Transverse colon (tissue), 4 donors: ENCODE measurements around the gene NFIC. TPM values are rescaled to one million over a fixed set of nuclear protein-coding genes. Genes with fewer than 3 reads are reported as not detected.

ENCODE experiments used
- DNase-seq: peaks from one replicate; pipeline ENCODE4 v3.0.0-alpha.2; 2019
- H3K27ac ChIP-seq, 4 donors: fragments of 200-600 bp; sonication (generic); 2 replicates each; pipeline ENCODE4 v1.5.1; 2016 to 2018; ENCODE audit warnings: inconsistent platforms in 4 of 4
- H3K27me3 ChIP-seq: fragments of 200-600 bp; sonication (generic); 2 replicates; pipeline ENCODE4 v1.5.1; 2017; ENCODE audit warnings: inconsistent platforms
- H3K36me3 ChIP-seq, 4 donors: fragments of 200-600 bp; sonication (generic); 2 replicates each; pipeline ENCODE4 v1.5.1; 2017 to 2019; ENCODE audit warnings: inconsistent platforms in 4 of 4
- H3K4me1 ChIP-seq, 4 donors: fragments of 200-600 bp; sonication (generic); 2 replicates each; pipeline ENCODE4 v1.5.1; 2017 to 2020; ENCODE audit warnings: inconsistent platforms in 4 of 4
- H3K4me3 ChIP-seq, 4 donors: fragments of 200-600 bp; sonication (generic); 1 replicate in 1 of 4; 2 replicates in 3 of 4; pipeline versions ENCODE4 v1.5.1 to v1.6.1; 2017 to 2019; ENCODE audit warnings: inconsistent platforms in 4 of 4
- H3K9me3 ChIP-seq, 2 donors: fragments of 200-600 bp; sonication (generic); 2 replicates each; pipeline ENCODE4 v1.5.1; 2017 to 2019; ENCODE audit warnings: inconsistent platforms in 2 of 2
- CTCF ChIP-seq, 5 experiments: fragments of 200-600 bp in 3 of 5; fragments of 450-650 bp in 2 of 5; sonication (generic) in 3 of 5; IDR thresholded peaks; 1 replicate in 2 of 5; 2 replicates in 3 of 5; pipeline ENCODE4 v1.5.1; 2016 to 2017; ENCODE audit warnings: antibody characterized with exemption in 5 of 5, inconsistent platforms in 3 of 5, mild to moderate bottlenecking in 2 of 5, moderate library complexity in 1 of 5
- EP300 ChIP-seq: sonication (generic); formaldehyde crosslinking; IDR thresholded peaks from one replicate; pipeline ENCODE4 v1.6.1; 2017; ENCODE audit warnings: antibody characterized with exemption, low read depth
- POLR2A ChIP-seq: fragments of 450-650 bp; IDR thresholded peaks from one replicate; pipeline ENCODE4 v1.6.1; 2016; ENCODE audit warnings: antibody characterized with exemption, mild to moderate bottlenecking, moderate library complexity
- POLR2AphosphoS5 ChIP-seq, 3 donors: sonication (generic); formaldehyde crosslinking; IDR thresholded peaks; one replicate each; pipeline ENCODE4 v1.6.1; 2016; ENCODE audit warnings: antibody characterized with exemption in 3 of 3
- WGBS, 2 donors: methylation state at CpG; one replicate each; pipeline ENCODE4 v1.1.5; 2018; ENCODE audit warnings: low coverage in 1 of 2; 5-methylcytosine and 5-hydroxymethylcytosine counted together
- in situ Hi-C, 4 donors: fragments of 200-750 bp; cut with MboI; loops; one replicate each; pipeline versions ENCODE4 v1.15.0 to v1.15.1; 2017; ENCODE audit warnings: low sequenced_read_pairs in 3 of 4, low pct_ligation_motif_present in 1 of 4, low pct_unique_long_range_greater_than_20kb in 1 of 4
- intact Hi-C: fragments of 100-400 bp; cut with DNase I; formaldehyde crosslinking; loops from one replicate; pipeline ENCODE4 v1.15.1; 2023; ENCODE audit warnings: low total_unique reads
- total RNA-seq, 4 donors: library from RNA; depleted of rRNA; stranded (reverse); fragments of >200 nt; gene quantifications; one replicate each; pipeline ENCODE4 v1.1.0, GENCODE V29; 2016

Gene NFIC
- total RNA-seq, 4 donors from 2014 or later = 39.9 to 145 (median 68.1) TPM

GRCh38 chr19:3466635-3467034, 100.3 kb downstream of the NFIC start:
- peak overlapping the region; percentile 34 to 82 (median 72) for H3K27ac ChIP-seq
- H3K27me3 ChIP-seq = no peaks in the 10 kb centered on the region
- in situ Hi-C loops (no loop called here), intact Hi-C loops (no loop called here)
- 66% methylated on average over 9 of the region's 9 CpGs; no CpG with 5 or more reads in 1 of the 2 donors for WGBS, 2 donors
- TF ChIP-seq POLR2AphosphoS5 (IDR thresholded peaks at IDR 0.05) (peak in 1 of 3 donors; percentile 5), EP300 (no peak), CTCF (IDR thresholded peaks at IDR 0.05) (no peak)
- peaks cover 0 to 14% (median 3%) of the 10 kb centered on the region in 4 donors for H3K36me3 ChIP-seq
- no peaks in the 10 kb centered on the region for H3K9me3 ChIP-seq
- peaks cover 0 to 25% (median 10%) of the 10 kb centered on the region in 4 donors for H3K4me1 ChIP-seq
- DNase-seq = no peak
- no peak overlapping the region for H3K4me3 ChIP-seq

DNA sequence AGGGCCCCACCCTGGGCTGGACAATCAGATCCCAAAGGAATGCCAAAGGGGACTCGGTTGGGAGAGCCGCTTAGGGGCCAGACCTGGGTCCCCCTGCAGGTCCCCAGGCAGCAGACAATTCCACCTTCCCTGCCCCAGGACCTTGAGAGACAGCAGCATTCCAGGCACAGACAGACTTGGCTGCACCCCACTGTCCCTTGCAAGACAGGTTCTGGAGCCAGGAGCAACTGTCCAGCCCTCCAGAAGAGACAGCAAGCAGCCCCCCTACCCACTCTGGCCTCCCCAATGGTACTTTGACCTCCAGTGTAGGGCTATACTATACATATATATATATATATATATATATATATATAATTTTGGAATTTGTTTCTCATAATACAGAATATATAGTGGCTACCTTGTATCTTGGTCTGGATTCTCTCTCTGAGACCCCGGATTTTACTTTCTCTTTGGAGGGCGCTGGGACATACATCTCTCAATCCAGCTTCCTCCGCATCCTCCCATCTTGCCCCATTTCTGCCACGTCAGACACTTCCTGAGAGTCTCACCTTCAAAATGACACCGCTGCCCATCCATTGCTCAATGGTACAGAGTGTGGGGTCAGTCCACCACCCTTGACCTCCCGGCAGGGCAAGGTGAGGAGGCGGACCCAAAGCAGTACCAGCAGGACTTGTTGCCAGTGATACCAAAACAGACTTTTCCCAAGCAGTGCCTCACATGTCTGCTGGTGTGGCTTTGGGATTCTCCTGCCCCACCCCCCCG, 101.2 kb downstream of the NFIC start:
- intact Hi-C loops = no loop called here

DNA sequence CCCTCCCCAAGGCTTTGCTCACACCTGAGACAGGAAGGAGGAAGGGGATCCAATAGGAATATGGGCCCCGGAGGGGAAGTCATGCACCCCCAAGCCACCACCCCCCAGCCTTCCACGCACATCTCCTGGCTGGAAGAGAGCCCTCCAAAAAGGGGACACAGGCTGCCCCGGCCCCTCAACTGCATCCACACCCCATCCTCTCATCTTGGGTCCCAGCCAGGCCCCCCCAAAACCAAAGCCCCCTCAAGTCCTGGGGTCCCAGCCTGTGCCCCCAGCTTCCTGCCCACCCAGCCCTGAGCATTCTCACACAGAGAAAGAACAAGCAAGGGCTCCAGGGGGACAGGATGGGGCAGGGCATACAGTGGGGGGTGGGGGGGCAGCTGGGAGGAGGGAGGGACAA, 101.8 kb downstream of the NFIC start:
- in situ Hi-C loops (no loop called here), intact Hi-C loops (no loop called here)
- Histone ChIP-seq H3K4me3 (no peak overlapping the region), H3K27me3 (no peaks in the 10 kb centered on the region), H3K36me3 (peaks cover 0 to 9% (median 0%) of the 10 kb centered on the region in 4 donors), H3K4me1 (peaks cover 0 to 30% (median 12%) of the 10 kb centered on the region in 4 donors), H3K27ac (peak overlapping the region in 1 of 4 donors; percentile 82), H3K9me3 (no peaks in the 10 kb centered on the region)
- no peak for DNase-seq
- TF ChIP-seq CTCF (IDR thresholded peaks at IDR 0.05) (no peak), POLR2A (no peak), EP300 (no peak), POLR2AphosphoS5 (IDR thresholded peaks at IDR 0.05) (no peak)
- WGBS, 2 donors = 79% methylated on average over 3 of the region's 3 CpGs; no CpG with 5 or more reads in 1 of the 2 donors

More for the DNA sequence above, 101.2 kb downstream of the NFIC start:
- no peaks in the 10 kb centered on the region for H3K27me3 ChIP-seq
- H3K36me3 ChIP-seq = peaks cover 0 to 14% (median 3%) of the 10 kb centered on the region in 4 donors
- in situ Hi-C loops = no loop called here
- H3K27ac ChIP-seq = peak overlapping the region in 2 of 4 donors; percentile 75 to 82
- H3K4me3 ChIP-seq = no peak overlapping the region
- TF ChIP-seq POLR2A (no peak), EP300 (no peak), CTCF (IDR thresholded peaks at IDR 0.05) (no peak), POLR2AphosphoS5 (IDR thresholded peaks at IDR 0.05) (no peak)
- H3K9me3 ChIP-seq = no peaks in the 10 kb centered on the region
- WGBS, 2 donors = 91% methylated on average over 10 of the region's 10 CpGs; no CpG with 5 or more reads in 1 of the 2 donors
- no peak for DNase-seq
- H3K4me1 ChIP-seq = peaks cover 0 to 30% (median 11%) of the 10 kb centered on the region in 4 donors

- TF ChIP-seq POLR2AphosphoS5 (IDR thresholded peaks at IDR 0.05) (peak in 1 of 3 donors; percentile 16), CTCF (IDR thresholded peaks at IDR 0.05) (no peak), EP300 (no peak), POLR2A (no peak)
- in situ Hi-C loops (loop anchor here in 3 of 4 donors (5.0 to 10.0 kb wide), 2 partner anchors 145 to 148 kb away; no protein-coding TSS in a partner anchor), intact Hi-C loops (loop anchor here (5.0 kb wide), 1 partner anchor 163 kb away; no protein-coding TSS in a partner anchor)
- no peak for DNase-seq
- peak overlapping the region in 3 of 4 donors; percentile 17 to 58 (median 26) for H3K27ac ChIP-seq
- WGBS, 2 donors = 51 to 80% methylated on average over 1 to 13 of the region's 14 CpGs
- H3K27me3 ChIP-seq = no peaks in the 10 kb centered on the region
- peaks cover 10 to 40% (median 19%) of the 10 kb centered on the region in 4 donors for H3K4me1 ChIP-seq
- H3K36me3 ChIP-seq = no peaks in the 10 kb centered on the region
- no peak overlapping the region for H3K4me3 ChIP-seq
- no peaks in the 10 kb centered on the region for H3K9me3 ChIP-seq
Observed at GRCh38 chr19:3469638-3470499, 103.5 kb downstream of the NFIC start.
